ENCODE measurements around the gene FGF12.
A peak's percentile ranks its signal among the peaks of the same experiment; 100 is the strongest.

GRCh38 chr3:192449036-192449435 lies 278.3 kb downstream of the FGF12 start:
- peak; percentile 55 for TF ChIP-seq CTCF (IDR thresholded peaks at IDR 0.05; ENCODE audit: low read depth, low read length, poor library complexity, severe bottlenecking)
- no peak for TF ChIP-seq EZH2phosphoT487 (IDR thresholded peaks at IDR 0.05; ENCODE audit: borderline replicate concordance, low read length)

All from DOHH2 (cell line).